RWPE1 (cell line): ENCODE measurements around the gene HSPA1L.

Source experiments
- CTCF ChIA-PET: fragments of 350-600 bp; sonication (Branson Sonifier 250); formaldehyde crosslinking; extraction: SDS; loops from one replicate; lab custom pipeline; 2021; lab: Yijun Ruan, JAX
- POLR2A ChIA-PET: fragments of 400-600 bp; formaldehyde crosslinking; extraction: SDS; loops from one replicate; lab custom pipeline; 2020; ENCODE audit warnings: antibody characterized with exemption; ENCODE audit not compliant: low non-redundant PET; lab: Yijun Ruan, JAX
- DNase-seq: peaks from one replicate; pipeline ENCODE4 v3.0.0; 2012; ENCODE audit warnings: low spot score
- H3K27ac ChIP-seq: fragments of 450-650 bp; 2 replicates; pipeline ENCODE4 v1.5.1; 2017
- CTCF ChIP-seq: fragments of 450-650 bp; conservative IDR thresholded peaks from 2 replicates; pipeline ENCODE4 v1.5.1; 2017; ENCODE audit warnings: low read depth, mild to moderate bottlenecking

Gene HSPA1L

GRCh38 chr6:31770860-31771259, 44.2 kb downstream of the HSPA1L start:
- DNase-seq = no peak
- no peak for TF ChIP-seq CTCF
- CTCF ChIA-PET = interaction anchor here (0.6 to 2.1 kb wide), 3 partner anchors 36 to 93 kb away, joined by 5 to 11 read pairs (median 8); partner anchors contain the start of gene LSM2

GRCh38 chr6:31769684-31770371, 45.3 kb downstream of the HSPA1L start:
- peak; percentile 36; the same call in 1 of the 2 replicates for TF ChIP-seq CTCF
- peak overlapping the region; percentile 23; the same call in 1 of the 2 replicates for H3K27ac ChIP-seq
- DNase-seq = peak; percentile 85
- CTCF ChIA-PET = interaction anchor here (0.5 to 2.1 kb wide), 22 partner anchors 9 to 787 kb away, joined by 3 to 11 read pairs (median 4); partner anchors contain the start of genes LSM2, LY6G5C, LY6G6C and MSH5
- POLR2A ChIA-PET = no interaction called here

More at GRCh38 chr6:31770860-31771259, 44.2 kb downstream of the HSPA1L start:
- 0 out of 2 replicates have a peak overlapping the region, but pooled peaks have one; percentile 23 for H3K27ac ChIP-seq
- POLR2A ChIA-PET = interaction anchor here (0.7 kb wide), 1 partner anchor 41 kb away, joined by 4 read pairs; no protein-coding TSS in a partner anchor

GRCh38 chr6:31768363-31769257, 46.5 kb downstream of the HSPA1L start:
- DNase-seq = no peak
- CTCF ChIA-PET = interaction anchor here (0.8 to 1.8 kb wide), 5 partner anchors 11 to 76 kb away, joined by 3 to 11 read pairs (median 5); no protein-coding TSS in a partner anchor
- no peak for TF ChIP-seq CTCF

GRCh38 chr6:31767096-31767645, 47.9 kb downstream of the HSPA1L start:
- DNase-seq = no peak
- ChIA-PET CTCF (no interaction called here), POLR2A (no interaction called here)
- no peak for TF ChIP-seq CTCF
- H3K27ac ChIP-seq = peak overlapping the region; percentile 24; the same call in 1 of the 2 replicates

More at GRCh38 chr6:31768363-31769257, 46.5 kb downstream of the HSPA1L start:
- H3K27ac ChIP-seq = no peak overlapping the region; the same call in 1 of the 2 replicates
- POLR2A ChIA-PET = no interaction called here

GRCh38 chr6:31765910-31766794, 48.9 kb downstream of the HSPA1L start:
- H3K27ac ChIP-seq = no peak overlapping the region
- no peak for TF ChIP-seq CTCF
- ChIA-PET CTCF (no interaction called here), POLR2A (no interaction called here)
- no peak for DNase-seq
